ENCODE measurements around the gene CLCN6.

Gene CLCN6

DNA sequence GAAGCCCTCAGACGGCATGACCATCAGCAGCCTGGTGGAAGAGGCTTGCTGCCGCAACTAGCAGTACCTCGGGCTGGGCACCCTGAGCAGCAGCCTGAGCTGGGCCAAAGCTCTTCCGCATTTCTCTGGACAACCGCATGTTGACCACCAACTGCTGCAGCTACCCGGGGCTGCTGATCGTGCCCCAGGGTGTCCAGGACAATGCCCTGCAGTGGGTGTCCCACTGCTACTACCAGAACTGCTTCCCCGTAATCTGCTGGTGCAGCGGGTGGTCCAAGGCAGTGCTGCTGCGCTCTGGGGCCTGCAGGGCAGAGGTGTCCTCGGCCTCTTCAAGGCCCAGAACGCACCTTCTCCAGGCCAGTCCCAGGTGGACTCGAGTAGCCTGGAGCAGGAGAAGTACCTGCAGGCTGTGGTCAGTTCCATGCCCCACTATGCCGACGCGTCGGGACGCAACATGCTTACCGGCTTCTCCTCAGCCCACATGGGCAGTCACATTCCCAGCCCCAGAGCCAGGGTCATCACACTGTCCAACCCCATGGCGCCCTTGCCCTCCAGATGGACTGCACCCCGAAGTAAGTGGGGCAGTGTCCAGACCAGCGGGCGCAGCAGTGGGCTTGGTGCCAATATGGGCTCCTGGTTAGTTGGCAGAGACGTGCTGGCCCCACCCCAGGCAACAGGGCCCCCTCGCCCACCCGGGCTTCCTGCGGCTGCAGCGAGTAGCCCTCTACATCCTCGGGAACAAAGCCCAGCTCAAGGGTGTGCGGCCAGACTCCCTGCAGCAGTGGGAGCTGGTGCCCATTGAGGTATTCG is 72.3 kb downstream of the CLCN6 start:
- DNase-seq (ENCODE audit: low read depth, low spot score): no peak

GRCh38 chr1:11878891-11879190 is 72.8 kb downstream of the CLCN6 start:
- DNase-seq (ENCODE audit: low read depth, low spot score): no peak

DNA sequence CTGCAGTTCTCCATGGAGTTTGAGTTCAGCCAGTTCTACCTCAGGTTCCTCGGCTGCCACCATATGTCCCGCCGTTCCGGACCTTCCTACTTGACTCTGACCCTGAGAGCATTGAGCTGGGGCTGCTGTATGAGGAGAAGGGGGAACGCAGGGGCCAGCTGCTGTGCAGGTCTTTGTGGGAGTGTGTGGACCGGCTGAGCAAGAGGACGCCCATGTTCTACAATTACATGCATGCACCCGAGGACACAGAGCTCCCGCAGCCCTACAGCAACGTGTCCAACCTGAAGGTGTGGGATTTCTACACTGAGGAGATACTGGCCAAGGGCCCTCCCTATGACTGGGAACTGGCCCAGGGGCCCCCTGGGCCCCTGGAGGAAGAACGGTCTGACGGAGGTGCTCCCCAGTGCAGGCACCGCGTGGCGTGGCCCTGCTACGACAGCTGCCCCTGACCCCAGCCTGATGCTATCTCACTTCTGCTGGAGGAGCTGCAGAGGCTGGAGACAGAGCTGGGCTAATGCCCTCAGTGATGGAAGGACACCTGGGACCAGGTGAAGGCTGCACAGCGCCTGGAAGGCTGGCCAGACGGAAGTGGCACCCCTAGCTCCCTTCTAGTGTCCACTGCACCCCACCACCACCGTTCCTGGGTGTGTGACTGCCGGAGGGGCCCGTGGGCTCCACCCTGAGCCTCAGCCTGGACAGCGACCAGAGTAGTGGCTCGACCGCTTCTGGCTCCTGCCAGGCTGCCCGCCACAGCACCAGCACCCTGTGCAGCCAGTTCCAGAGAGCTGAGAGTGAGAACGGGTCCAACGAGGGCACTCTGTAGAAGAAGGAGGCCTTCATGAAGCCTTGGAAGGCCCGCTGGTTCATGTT is 73.6 kb downstream of the CLCN6 start:
- no peak for DNase-seq (ENCODE audit: low read depth, low spot score)

DNA sequence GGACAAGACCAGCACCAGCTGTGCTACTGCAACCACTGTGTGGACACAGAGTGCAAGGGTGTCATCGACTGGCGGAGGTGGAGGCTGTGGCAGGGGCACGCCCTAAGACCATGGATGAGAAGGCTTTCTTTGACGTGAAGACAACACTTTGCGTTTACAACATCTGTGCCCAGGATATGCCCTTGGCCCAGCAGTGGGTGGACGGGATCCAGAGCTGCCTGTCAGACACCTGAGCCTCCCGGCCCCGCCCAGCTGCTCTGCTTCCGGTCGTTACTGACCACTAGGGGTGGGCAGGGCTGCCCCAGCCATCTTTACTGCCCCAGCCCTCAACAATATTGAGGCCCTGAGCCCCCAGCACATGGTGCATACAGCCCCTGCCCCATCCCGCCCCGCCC is 74.2 kb downstream of the CLCN6 start:
- no peak for DNase-seq (ENCODE audit: low read depth, low spot score)

DNA sequence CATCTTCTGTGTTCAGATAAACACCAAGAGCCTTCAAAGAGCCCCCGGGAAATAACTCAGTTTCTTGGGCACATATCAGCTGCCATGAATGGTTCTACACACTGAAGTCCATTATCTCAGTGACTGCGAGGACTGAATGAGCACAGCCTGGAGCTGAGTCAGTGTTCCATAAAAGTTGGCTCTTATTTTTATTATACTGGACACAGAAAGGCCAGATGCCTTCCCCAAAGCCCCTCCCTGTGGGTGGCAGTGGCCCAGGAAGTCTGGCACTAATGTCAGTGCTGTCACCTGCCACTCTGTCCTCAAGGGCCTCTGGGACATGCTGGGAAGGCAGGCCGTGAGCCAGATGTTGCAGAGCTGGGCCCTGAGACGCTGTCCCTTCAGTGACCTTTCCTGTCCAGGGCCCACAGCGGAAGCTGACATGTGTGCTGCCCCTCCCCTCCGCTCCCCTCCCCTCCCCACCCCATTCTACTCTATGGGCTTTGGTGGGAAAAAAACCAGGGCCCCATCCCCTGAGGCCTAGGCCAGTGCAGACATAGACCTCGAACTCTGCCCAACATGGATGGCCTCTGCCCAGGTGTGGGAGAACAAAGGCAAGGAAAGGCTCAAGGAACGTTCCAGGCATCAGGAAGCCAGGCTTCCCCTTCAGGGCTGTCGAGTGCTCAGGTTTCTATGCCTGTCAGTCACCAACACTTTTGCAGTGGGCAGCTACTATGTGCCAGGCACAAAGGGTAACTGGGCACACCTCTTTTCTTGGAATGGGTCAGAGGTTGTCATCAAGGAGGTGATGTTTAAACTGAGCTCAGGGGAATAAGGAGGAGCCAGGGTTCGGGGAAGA is 75.1 kb downstream of the CLCN6 start:
- no peak for DNase-seq (ENCODE audit: low read depth, low spot score)

GRCh38 chr1:11881749-11882441 is 75.9 kb downstream of the CLCN6 start:
- DNase-seq (ENCODE audit: low read depth, low spot score): no peak

DNA sequence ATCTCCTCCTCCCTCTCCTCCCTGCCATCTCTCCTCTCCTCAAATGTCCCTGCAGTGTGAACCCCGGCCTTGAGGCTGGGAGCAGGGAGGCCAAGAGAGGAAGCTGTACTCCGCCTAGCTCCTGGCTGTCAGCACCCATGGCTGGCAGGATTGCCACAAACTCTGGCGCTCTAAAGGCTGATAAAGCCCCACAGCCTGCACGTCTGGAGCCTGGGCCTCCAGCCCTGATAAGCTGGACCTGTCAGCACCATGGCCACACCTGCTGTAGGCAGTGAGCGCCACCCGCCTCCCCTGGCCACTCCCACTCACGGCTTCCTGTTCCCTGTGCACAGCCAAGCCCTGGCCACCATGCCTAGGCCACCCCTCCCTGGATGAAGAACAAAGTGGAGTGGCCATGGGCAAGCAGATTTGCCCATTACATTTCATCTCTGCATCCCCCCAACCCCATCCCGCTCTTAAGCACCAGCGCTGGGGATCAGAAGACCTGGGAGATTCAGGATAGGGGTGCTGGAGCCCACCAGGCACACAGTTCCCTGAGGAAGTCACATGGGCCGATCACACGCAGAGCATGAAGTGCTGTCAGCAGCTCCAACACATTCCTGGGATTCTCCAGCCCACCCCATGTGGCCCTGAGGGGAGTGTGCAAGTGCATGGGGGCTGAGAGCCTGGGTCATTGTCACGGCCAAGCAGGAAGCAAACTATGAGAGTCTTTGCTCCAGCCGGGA is 77.0 kb downstream of the CLCN6 start:
- DNase-seq (ENCODE audit: low read depth, low spot score): no peak

DNA sequence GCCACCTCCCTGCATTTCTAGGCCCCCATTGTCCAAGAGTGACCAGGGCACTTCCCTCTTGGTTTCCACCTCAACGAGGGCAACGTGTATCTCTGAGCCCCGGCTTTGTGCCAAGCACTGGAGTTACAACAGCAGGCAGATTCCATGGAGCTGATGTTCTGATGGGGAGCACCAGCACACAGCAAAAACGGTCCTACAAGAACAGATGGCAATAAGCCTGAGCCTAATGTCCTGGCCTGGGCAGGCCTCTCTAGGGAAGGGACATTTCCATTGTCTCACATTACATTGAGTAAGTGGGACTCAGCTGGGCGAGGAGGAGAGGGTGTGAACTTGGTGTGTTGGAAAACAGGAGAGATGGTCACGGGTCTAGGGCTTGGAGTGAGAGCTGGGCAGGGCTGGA is 79.9 kb downstream of the CLCN6 start:
- no peak for DNase-seq (ENCODE audit: low read depth, low spot score)

- no peak for DNase-seq (ENCODE audit: low read depth, low spot score)
Measured at GRCh38 chr1:11886986-11887665, 81.1 kb downstream of the CLCN6 start.

GRCh38 chr1:11887666-11888007 is 81.6 kb downstream of the CLCN6 start:
- no peak for DNase-seq (ENCODE audit: low read depth, low spot score)

DNA sequence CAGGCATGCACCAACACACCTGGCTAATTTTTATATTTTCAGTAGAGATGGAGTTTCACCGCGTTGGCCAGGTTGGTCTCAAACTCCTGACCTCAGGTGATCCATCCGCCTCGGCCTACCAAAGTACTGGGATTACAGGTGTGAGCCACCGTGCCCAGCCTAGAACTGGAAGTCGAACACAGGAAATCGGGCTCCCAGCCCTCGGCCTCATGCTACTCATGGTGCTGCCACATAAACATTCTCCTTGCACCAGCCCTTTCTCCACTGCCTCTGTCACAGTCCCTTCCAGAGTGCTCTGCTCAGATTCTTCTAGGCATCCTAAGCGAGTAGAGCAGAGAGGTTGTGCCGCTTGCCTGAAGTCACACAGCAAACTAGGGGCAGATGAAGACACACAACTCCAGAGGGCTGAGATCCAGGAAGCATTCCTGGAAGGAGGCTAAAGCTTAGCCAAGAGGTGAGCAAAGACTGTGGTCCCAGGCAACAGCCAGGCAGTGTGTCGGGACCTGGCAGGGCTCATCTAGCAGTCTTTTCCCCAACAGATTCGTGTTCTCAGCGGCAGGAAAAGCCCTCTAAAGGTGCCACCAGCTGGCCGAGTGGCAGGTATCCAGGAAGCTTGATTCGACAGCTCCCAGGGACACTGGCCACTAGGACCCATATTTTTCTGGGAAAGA is 82.3 kb downstream of the CLCN6 start:
- DNase-seq (ENCODE audit: low read depth, low spot score): no peak

- DNase-seq (ENCODE audit: low read depth, low spot score): no peak
Measured at GRCh38 chr1:11888877-11889208, 82.9 kb downstream of the CLCN6 start.

GRCh38 chr1:11891433-11892186 is 85.6 kb downstream of the CLCN6 start:
- DNase-seq (ENCODE audit: low read depth, low spot score): no peak

All from iPS DF 19.7 (cell line).